ENCODE measurements around the gene GNA14. TPM values are rescaled to one million over a fixed set of nuclear protein-coding genes. Genes with fewer than 3 reads are reported as not detected.
A peak's percentile ranks its signal among the peaks of the same experiment; 100 is the strongest.

The GNA14 gene
- total RNA-seq, 1 donor: 6.5 TPM

- no peak for DNase-seq (ENCODE audit: low read depth)
- H3K4me3 ChIP-seq (ENCODE audit: low read depth, low read length): no peak overlapping the region
- no peak for TF ChIP-seq CTCF (IDR thresholded peaks at IDR 0.05; ENCODE audit: insufficient read depth, low read depth, low read length)
These were observed 43.8 kb downstream of the GNA14 start for GRCh38 chr9:77604316-77604715.

- no peak for TF ChIP-seq CTCF (IDR thresholded peaks at IDR 0.05; ENCODE audit: insufficient read depth, low read depth, low read length)
- no peak for DNase-seq (ENCODE audit: low read depth)
- no peak overlapping the region for H3K4me3 ChIP-seq (ENCODE audit: low read depth, low read length)
These were observed 45.3 kb downstream of the GNA14 start for GRCh38 chr9:77602852-77603251.

GRCh38 chr9:77601476-77602099, 46.5 kb downstream of the GNA14 start:
- DNase-seq (ENCODE audit: low read depth): no peak
- TF ChIP-seq CTCF (IDR thresholded peaks at IDR 0.05; ENCODE audit: insufficient read depth, low read depth, low read length): no peak
- no peak overlapping the region for H3K4me3 ChIP-seq (ENCODE audit: low read depth, low read length)

DNA sequence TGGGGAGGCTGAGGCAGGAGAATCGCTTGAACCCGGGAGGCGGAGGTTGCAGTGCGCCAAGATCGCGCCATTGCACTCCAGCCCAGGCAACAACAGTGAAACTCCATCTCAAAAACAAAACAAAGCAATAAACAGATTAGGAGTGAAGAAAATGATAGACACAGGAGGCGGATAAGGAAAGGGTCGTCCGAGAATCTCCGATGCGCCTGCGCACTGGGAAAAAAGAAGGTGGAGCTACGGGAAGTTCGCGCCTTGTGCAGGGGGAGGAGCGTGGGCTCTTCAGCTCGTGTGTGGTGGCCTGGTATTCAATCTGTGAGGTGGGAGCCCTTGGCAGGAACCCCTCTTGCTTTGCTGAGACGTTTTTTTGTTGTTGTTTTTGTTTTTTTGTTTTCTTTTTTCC, 47.3 kb downstream of the GNA14 start:
- H3K4me3 ChIP-seq (ENCODE audit: low read depth, low read length): no peak overlapping the region
- DNase-seq (ENCODE audit: low read depth): no peak
- TF ChIP-seq CTCF (IDR thresholded peaks at IDR 0.05; ENCODE audit: insufficient read depth, low read depth, low read length): no peak

DNA sequence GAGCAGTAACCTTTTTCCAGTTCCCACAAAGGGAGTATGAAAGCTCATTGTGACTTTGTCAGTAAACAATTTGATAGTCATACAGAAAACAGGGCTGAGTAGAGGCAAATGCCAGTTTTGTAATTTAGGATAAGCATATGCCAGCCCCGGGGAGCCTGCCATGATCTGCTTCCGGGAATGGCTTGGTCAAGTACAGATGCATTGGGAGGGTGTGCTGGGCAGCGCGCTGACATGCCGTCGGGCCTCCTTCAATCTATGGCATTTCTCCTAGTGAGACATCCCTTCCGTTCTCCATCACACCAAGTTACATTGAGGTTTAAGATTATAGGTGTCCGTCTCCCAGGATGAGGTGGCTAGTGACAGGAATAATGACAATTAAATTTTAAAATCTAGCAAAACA, 48.6 kb downstream of the GNA14 start:
- no peak for DNase-seq (ENCODE audit: low read depth)

GRCh38 chr9:77598991-77599390, 49.1 kb downstream of the GNA14 start:
- no peak overlapping the region for H3K4me3 ChIP-seq (ENCODE audit: low read depth, low read length)
- DNase-seq (ENCODE audit: low read depth): peak; percentile 25
- TF ChIP-seq CTCF (IDR thresholded peaks at IDR 0.05; ENCODE audit: insufficient read depth, low read depth, low read length): no peak

More for the DNA sequence above, 48.6 kb downstream of the GNA14 start:
- H3K4me3 ChIP-seq (ENCODE audit: low read depth, low read length): no peak overlapping the region
- TF ChIP-seq CTCF (IDR thresholded peaks at IDR 0.05; ENCODE audit: insufficient read depth, low read depth, low read length): no peak

GRCh38 chr9:77598524-77598923, 49.6 kb downstream of the GNA14 start:
- no peak for TF ChIP-seq CTCF (IDR thresholded peaks at IDR 0.05; ENCODE audit: insufficient read depth, low read depth, low read length)
- H3K4me3 ChIP-seq (ENCODE audit: low read depth, low read length): no peak overlapping the region
- DNase-seq (ENCODE audit: low read depth): peak; percentile 64

Measured in fibroblast of villous mesenchyme (primary cell).